ENCODE data around the gene ATL3. TPM values are rescaled to one million over a fixed set of nuclear protein-coding genes. Genes with fewer than 3 reads are reported as not detected.
"Not testable (repeated sequence)": the region's sequence is repeated elsewhere in the genome, so short reads cannot be mapped to it uniquely, and the experiment has no call there.

Gene ATL3
- total RNA-seq, 1 experiment from 2014 or later, result 52.2 TPM

DNA sequence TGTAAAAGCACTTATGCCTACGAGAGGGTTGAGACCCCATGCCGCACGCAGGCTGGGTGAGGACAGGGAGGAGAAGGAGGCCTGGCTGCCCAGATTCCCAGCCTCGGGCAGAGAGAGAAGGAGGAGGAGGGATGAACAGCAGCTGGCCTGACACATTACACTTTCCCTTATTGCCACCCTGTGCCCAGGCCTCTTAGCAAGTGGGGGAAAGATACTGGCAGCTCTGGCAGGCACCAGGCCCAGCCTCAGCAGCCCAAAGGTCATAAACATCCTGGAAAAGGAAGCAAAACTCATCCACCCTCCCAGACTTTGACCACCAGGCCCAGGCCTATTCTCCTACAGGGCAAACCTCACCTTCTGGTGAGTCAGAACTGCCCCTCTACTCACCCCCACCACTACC, 61.6 kb downstream of the ATL3 start:
- BruUV-seq (replicated peaks), result no TSS peak
- Mint-ChIP-seq H3K27me3 (ENCODE audit: unreplicated experiment) (no peaks in the 10 kb centered on the region), H3K36me3 (ENCODE audit: insufficient read depth, unreplicated experiment) (peaks cover 98% of the 10 kb centered on the region), H3K27ac (ENCODE audit: unreplicated experiment) (peak overlapping the region; percentile 92), H3K4me1 (ENCODE audit: low read depth, unreplicated experiment) (peaks cover 56% of the 10 kb centered on the region), H3K4me3 (ENCODE audit: low read depth, unreplicated experiment) (peak overlapping the region; percentile 92), H3K9me3 (ENCODE audit: low read depth, unreplicated experiment) (no peaks in the 10 kb centered on the region)
- intact Hi-C loops (cut with micrococcal nuclease; ENCODE audit: unreplicated experiment), result no loop called here
- peak; percentile 49 for DNase-seq
- CTCF ChIA-PET, result interaction anchor here (1.3 kb wide), 1 partner anchor 13 kb away, joined by 3 read pairs; no protein-coding TSS in a partner anchor
- TF ChIP-seq, protein P1, sequence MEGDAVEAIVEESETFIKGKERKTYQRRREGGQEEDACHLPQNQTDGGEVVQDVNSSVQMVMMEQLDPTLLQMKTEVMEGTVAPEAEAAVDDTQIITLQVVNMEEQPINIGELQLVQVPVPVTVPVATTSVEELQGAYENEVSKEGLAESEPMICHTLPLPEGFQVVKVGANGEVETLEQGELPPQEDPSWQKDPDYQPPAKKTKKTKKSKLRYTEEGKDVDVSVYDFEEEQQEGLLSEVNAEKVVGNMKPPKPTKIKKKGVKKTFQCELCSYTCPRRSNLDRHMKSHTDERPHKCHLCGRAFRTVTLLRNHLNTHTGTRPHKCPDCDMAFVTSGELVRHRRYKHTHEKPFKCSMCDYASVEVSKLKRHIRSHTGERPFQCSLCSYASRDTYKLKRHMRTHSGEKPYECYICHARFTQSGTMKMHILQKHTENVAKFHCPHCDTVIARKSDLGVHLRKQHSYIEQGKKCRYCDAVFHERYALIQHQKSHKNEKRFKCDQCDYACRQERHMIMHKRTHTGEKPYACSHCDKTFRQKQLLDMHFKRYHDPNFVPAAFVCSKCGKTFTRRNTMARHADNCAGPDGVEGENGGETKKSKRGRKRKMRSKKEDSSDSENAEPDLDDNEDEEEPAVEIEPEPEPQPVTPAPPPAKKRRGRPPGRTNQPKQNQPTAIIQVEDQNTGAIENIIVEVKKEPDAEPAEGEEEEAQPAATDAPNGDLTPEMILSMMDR (IDR thresholded peaks at IDR 0.05; ENCODE audit: unreplicated experiment), result no peak

DNA sequence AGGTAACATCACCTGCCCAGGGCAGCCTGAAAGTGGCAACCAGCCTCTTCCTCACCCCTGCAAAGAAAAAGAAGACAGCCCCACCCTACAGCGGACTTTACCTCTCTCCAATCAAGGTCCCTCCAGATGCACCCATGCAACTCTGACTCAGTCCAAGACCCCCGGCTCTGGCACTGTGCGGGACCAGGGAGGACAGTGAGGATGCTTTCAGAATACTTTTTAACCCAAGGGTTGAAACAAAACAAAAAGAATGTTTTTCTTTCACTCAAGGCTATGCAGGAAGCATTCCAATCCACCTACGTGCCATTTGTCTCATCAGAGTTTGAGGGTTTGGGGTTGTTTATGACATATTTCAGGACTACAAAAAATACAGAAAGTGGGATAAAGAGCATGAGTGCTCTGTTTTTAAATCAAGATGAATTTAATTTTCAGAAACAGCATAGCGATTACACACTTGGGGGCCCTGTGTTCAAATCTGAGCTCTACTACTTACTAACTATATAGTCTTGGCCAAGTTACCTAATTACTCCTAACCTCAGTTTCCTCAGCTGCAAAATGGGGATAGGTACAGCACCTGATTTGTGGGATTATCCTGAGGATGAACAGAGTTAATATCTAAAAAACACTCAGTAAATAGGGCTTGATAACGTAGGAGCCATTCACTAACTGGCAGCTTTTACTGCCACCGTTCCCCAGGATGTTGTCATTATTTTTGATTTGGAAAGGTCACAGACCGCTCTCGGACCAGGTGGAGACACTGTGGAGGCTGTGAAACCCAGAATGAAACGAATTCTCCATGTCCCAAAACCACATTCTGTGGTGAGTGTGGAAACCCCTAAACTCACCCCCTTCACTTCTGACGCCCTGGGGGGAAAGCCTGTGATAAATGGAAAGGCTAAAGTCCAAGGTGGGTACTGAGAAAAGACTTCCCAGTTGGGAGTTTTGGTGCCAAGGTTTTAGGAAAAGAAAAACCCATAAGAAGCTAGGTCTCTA, 62.5 kb downstream of the ATL3 start:
- no peak for DNase-seq
- Mint-ChIP-seq H3K4me1 (ENCODE audit: low read depth, unreplicated experiment) (peaks cover 58% of the 10 kb centered on the region), H3K27me3 (ENCODE audit: unreplicated experiment) (no peaks in the 10 kb centered on the region), H3K9me3 (ENCODE audit: low read depth, unreplicated experiment) (no peaks in the 10 kb centered on the region), H3K4me3 (ENCODE audit: low read depth, unreplicated experiment) (peak overlapping the region; percentile 92), H3K36me3 (ENCODE audit: insufficient read depth, unreplicated experiment) (peaks cover 94% of the 10 kb centered on the region), H3K27ac (ENCODE audit: unreplicated experiment) (peak overlapping the region; percentile 92)
- CTCF ChIA-PET, result interaction anchor here (1.3 kb wide), 1 partner anchor 14 kb away, joined by 3 read pairs; no protein-coding TSS in a partner anchor
- no TSS peak for BruUV-seq (replicated peaks)
- TF ChIP-seq, protein P1 (IDR thresholded peaks at IDR 0.05; ENCODE audit: unreplicated experiment), result no peak
- intact Hi-C loops (cut with micrococcal nuclease; ENCODE audit: unreplicated experiment), result no loop called here

DNA sequence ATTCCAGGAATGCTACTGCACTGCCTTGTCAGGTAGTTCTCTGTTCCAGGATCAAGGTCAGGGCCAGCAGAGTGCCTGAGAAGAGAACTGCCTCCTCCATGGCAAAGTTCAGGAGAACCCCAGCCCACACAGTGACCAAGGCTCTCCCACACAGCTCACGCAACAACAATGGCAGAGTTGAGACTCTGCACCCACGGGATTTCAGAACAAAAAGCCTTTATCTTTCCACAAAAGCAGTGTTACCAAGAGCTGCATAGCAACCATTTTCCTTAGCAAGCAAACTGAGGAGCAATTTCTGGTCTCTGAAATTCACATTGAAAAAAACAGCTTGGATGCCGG, 68.0 kb downstream of the ATL3 start:
- no TSS peak for BruUV-seq (replicated peaks)
- Mint-ChIP-seq H3K27me3 (ENCODE audit: unreplicated experiment) (no peaks in the 10 kb centered on the region), H3K4me1 (ENCODE audit: low read depth, unreplicated experiment) (peaks cover 65% of the 10 kb centered on the region), H3K36me3 (ENCODE audit: insufficient read depth, unreplicated experiment) (peaks cover 76% of the 10 kb centered on the region), H3K9me3 (ENCODE audit: low read depth, unreplicated experiment) (peaks cover 2% of the 10 kb centered on the region), H3K4me3 (ENCODE audit: low read depth, unreplicated experiment) (peak overlapping the region; percentile 37), H3K27ac (ENCODE audit: unreplicated experiment) (peak overlapping the region; percentile 80)
- CTCF ChIA-PET, result interaction anchor here (1.1 kb wide), 1 partner anchor 111 kb away, joined by 4 read pairs; no protein-coding TSS in a partner anchor
- intact Hi-C loops (cut with micrococcal nuclease; ENCODE audit: unreplicated experiment), result no loop called here
- DNase-seq, result no peak
- TF ChIP-seq, protein P1 (IDR thresholded peaks at IDR 0.05; ENCODE audit: unreplicated experiment), result no peak

DNA sequence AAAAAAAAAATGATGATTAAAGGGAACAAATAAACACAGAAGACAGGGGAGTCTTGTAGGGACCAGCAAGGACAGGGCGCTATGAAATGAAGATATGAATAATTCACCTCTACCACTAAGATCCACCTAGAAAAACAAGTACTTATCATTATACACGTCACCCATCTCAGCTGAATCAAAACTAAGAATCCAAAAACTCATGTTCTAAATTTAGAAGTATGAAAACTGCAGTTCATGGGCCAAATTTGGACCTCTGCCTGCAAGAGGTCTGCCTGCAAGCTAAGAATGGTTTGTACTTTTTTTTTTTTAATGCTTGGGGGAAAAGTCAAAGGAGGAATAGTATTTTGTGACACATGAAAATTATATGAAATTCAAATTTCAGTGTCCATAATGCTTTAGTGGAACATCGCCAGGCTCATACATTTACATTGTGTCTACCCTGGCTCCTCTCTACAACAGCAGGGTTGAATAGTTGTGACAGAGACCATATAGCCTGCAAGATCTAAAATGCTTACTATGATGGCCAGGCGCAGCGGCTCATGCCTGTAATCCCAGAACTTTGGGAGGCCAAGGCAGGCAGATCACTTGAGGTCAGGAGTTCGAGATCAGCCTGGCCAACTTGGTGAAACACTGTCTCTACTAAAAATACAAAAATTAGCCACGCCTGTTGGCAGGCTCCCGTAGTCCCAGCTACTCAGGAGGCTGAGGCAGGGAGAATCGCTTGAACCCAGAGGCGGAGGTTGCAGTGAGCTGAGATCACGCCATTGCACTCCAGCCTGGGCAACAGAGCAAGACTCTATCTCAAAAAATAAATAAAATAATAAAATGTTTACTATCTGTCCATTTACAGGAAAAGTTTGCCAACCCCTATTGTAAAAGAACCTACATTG, 68.6 kb downstream of the ATL3 start:
- DNase-seq; intact Hi-C loops (cut with micrococcal nuclease; ENCODE audit: unreplicated experiment); H3K9me3 Mint-ChIP-seq (ENCODE audit: low read depth, unreplicated experiment); H3K27me3 Mint-ChIP-seq (ENCODE audit: unreplicated experiment); BruUV-seq (replicated peaks): not testable (repeated sequence)
- peak overlapping the region; percentile 37 for H3K4me3 Mint-ChIP-seq (ENCODE audit: low read depth, unreplicated experiment)
- peaks cover 59% of the 10 kb centered on the region for H3K4me1 Mint-ChIP-seq (ENCODE audit: low read depth, unreplicated experiment)
- peaks cover 78% of the 10 kb centered on the region for H3K36me3 Mint-ChIP-seq (ENCODE audit: insufficient read depth, unreplicated experiment)
- peak overlapping the region; percentile 80 for H3K27ac Mint-ChIP-seq (ENCODE audit: unreplicated experiment)
- CTCF ChIA-PET, result interaction anchor here (0.7 to 1.1 kb wide), 2 partner anchors 111 to 198 kb away, joined by 4 read pairs; no protein-coding TSS in a partner anchor
